B cell (primary cell): Measurements from ENCODE around the gene ELL. TPM values are rescaled to one million over a fixed set of nuclear protein-coding genes. Genes with fewer than 3 reads are reported as not detected.

Experiments
- ATAC-seq: fragments of 200-7000 bp; cut with Tn5 transposase; one replicate; pipeline ENCODE4 v1.10.0; 2021; ENCODE audit warnings: low read depth, mild to moderate bottlenecking, moderate number of reproducible peaks, moderate library complexity
- CTCF ChIA-PET: fragments of 350-600 bp; sonication (Branson Sonifier 250); formaldehyde crosslinking; loops from one replicate; lab custom pipeline; 2021; ENCODE audit warnings: antibody characterized with exemption, inconsistent platforms; lab: Charles Lee
- POLR2A ChIA-PET: fragments of 350-600 bp; sonication (Branson Sonifier 250); formaldehyde crosslinking; loops from one replicate; lab custom pipeline; 2021; ENCODE audit warnings: antibody characterized with exemption; lab: Charles Lee
- DNase-seq: peaks from one replicate; pipeline ENCODE4 v3.0.0; 2013
- H2AFZ ChIP-seq: 2 replicates; pipeline ENCODE4 v1.6.1; 2012; ENCODE audit warnings: mild to moderate bottlenecking, low read depth, low read length; ENCODE audit not compliant: insufficient read depth, poor library complexity, severe bottlenecking
- H3K27ac ChIP-seq, 2 donors: 1 replicate in 1 of 2; 2 replicates in 1 of 2; pipeline ENCODE4 v1.5.1; 2012 to 2013; ENCODE audit warnings: low read length in 2 of 2, mild to moderate bottlenecking in 2 of 2, moderate library complexity in 1 of 2
- H3K27me3 ChIP-seq, 4 experiments: fragments of 200-600 bp in 1 of 4; sonication (generic) in 1 of 4; replicated peaks in 1 of 4; 1 replicate in 2 of 4; 2 replicates in 2 of 4; pipeline versions ENCODE4 v1.6.1 to v1.7.0; 2013 to 2016; ENCODE audit warnings: low read length in 3 of 4, mild to moderate bottlenecking in 2 of 4, mixed read lengths in 1 of 4, moderate library complexity in 1 of 4; ENCODE audit not compliant: insufficient read depth in 4 of 4, control insufficient read depth in 3 of 4; ENCODE audit errors: control extremely low read depth in 1 of 4
- H3K36me3 ChIP-seq, 2 experiments: replicated peaks in 1 of 2; 1 replicate in 1 of 2; 2 replicates in 1 of 2; pipeline versions ENCODE4 v1.6.1 to v1.7.1; 2013; ENCODE audit warnings: low read length in 1 of 2; ENCODE audit not compliant: insufficient read depth in 2 of 2, control insufficient read depth in 1 of 2; ENCODE audit errors: control extremely low read depth in 1 of 2, extremely low read depth in 1 of 2
- H3K4me1 ChIP-seq, 2 donors: fragments of 200-600 bp in 1 of 2; sonication (generic) in 1 of 2; 1 replicate in 1 of 2; 2 replicates in 1 of 2; pipeline versions ENCODE4 v1.5.1 to v1.6.1; 2013 to 2017; ENCODE audit warnings: low read length in 2 of 2; ENCODE audit not compliant: control insufficient read depth in 2 of 2, insufficient read depth in 2 of 2
- H3K4me2 ChIP-seq: replicated peaks from 2 replicates; pipeline ENCODE3; 2012; ENCODE audit warnings: mild to moderate bottlenecking, low read depth, low read length; ENCODE audit not compliant: poor library complexity, severe bottlenecking
- H3K4me3 ChIP-seq, 5 experiments: fragments of 200-600 bp in 1 of 5; sonication (generic) in 1 of 5; 1 replicate in 3 of 5; 2 replicates in 2 of 5; pipeline versions ENCODE4 v1.5.1 to v1.7.0; 2011 to 2016; ENCODE audit warnings: low read length in 4 of 5, mild to moderate bottlenecking in 4 of 5, low read depth in 2 of 5, control low read depth in 1 of 5, moderate library complexity in 1 of 5; ENCODE audit not compliant: insufficient read depth in 1 of 5; ENCODE audit errors: control extremely low read depth in 1 of 5, extremely low read depth in 1 of 5
- H3K79me2 ChIP-seq: fragments of 200-600 bp; sonication (generic); one replicate; pipeline ENCODE4 v1.6.0; 2016; ENCODE audit warnings: low read length; ENCODE audit not compliant: control insufficient read depth, insufficient read depth
- H3K9ac ChIP-seq: fragments of 200-600 bp; sonication (generic); 2 replicates; pipeline ENCODE4 v1.6.1; 2017; ENCODE audit warnings: mild to moderate bottlenecking, low read length, moderate library complexity
- H3K9me3 ChIP-seq, 3 donors: one replicate each; pipeline versions ENCODE4 v1.6.1 to v1.7.1; 2013; ENCODE audit warnings: low read length in 2 of 3; ENCODE audit not compliant: control insufficient read depth in 2 of 3, insufficient read depth in 1 of 3; ENCODE audit errors: control extremely low read depth in 1 of 3
- H4K20me1 ChIP-seq: 2 replicates; pipeline ENCODE4 v1.6.0; 2012; ENCODE audit warnings: mild to moderate bottlenecking, low read length; ENCODE audit not compliant: insufficient read depth, control insufficient read depth, poor library complexity, severe bottlenecking
- H3K27ac Mint-ChIP-seq: one replicate; pipeline ENCODE4 v1.8.0; 2021; ENCODE audit warnings: mixed read lengths
- H3K27me3 Mint-ChIP-seq: one replicate; pipeline ENCODE4 v1.8.0; 2021; ENCODE audit warnings: mixed read lengths
- H3K4me1 Mint-ChIP-seq: one replicate; pipeline ENCODE4 v1.8.0; 2021; ENCODE audit warnings: mixed read lengths
- H3K4me3 Mint-ChIP-seq: one replicate; pipeline ENCODE4 v1.8.0; 2021; ENCODE audit warnings: mixed read lengths
- H3K9me3 Mint-ChIP-seq: one replicate; pipeline ENCODE4 v1.8.0; 2022; ENCODE audit warnings: mixed read lengths; ENCODE audit not compliant: insufficient read depth
- CTCF ChIP-seq: fragments of 200-600 bp; IDR thresholded peaks from one replicate; pipeline ENCODE4 v1.8.0; 2022; ENCODE audit warnings: antibody characterized with exemption, mild to moderate bottlenecking
- EZH2 ChIP-seq: IDR thresholded peaks from 2 replicates; pipeline ENCODE4 v1.6.1; 2012; ENCODE audit warnings: borderline replicate concordance, low read depth, mild to moderate bottlenecking, moderate library complexity, low read length; ENCODE audit not compliant: insufficient read depth, poor library complexity, severe bottlenecking
- WGBS: methylation state at CpG from one replicate; pipeline ENCODE4 v1.1.5; 2013; ENCODE audit warnings: missing lambda C conversion rate; ENCODE audit not compliant: insufficient coverage; 5-methylcytosine and 5-hydroxymethylcytosine counted together
- intact Hi-C: fragments of 100-400 bp; cut with micrococcal nuclease; formaldehyde crosslinking; loops from one replicate; pipeline ENCODE4 v1.10.0; 2022
- polyA plus RNA-seq: library from polyadenylated mRNA; depleted of rRNA; stranded (reverse); fragments of >200 nt; gene quantifications from 2 replicates; pipeline ENCODE4 v1.2.3, GENCODE V29; 2012
- total RNA-seq, 2 donors: library from RNA; stranded (reverse); fragments of 120-200 nt in 1 of 2; gene quantifications; 1 replicate in 1 of 2; 2 replicates in 1 of 2; pipeline versions ENCODE4 v1.2.3 to v1.2.4, GENCODE V29; 2013 to 2022

ELL gene
- total and polyA plus RNA-seq, 2 donors (not counting 1 experiment from before 2014, with no cell fraction given): 21.2 to 31.4 TPM

DNA sequence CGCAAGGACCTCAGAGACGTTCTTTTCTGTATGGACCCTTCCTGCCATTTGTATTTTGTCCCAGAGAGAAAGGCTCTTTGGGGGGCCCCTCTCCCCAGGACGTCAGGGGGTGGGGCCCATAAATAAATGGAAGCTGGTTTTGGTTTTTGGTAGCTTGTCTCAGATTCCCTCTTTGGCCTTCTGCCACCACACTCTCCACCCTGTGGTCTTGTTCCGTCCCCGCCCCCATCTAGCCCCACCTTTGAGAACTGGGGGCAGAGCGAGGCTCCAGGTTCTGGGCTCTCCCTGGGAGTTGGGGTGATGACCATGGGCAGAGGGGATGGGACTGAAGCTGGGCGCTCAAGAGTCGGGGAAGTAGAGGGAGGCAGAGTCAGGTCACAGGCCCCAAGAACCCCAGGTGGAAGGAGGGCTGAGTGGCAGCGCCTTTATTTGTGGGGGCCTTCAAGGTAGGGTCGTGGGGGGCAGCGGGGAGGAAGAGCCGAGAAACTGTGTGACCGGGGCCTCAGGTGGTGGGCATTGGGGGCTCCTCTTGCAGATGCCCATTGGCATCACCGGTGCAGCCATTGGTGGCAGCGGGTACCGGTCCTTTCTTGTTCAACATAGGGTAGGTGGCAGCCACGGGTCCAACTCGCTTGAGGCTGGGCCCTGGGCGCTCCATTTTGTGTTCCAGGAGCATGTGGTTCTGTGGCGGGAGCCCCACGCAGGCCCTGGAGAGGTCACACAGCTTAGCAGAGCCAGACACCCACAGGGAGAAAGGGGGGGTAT is 87.3 kb downstream of the ELL start:
- peaks cover 34 to 56% of the 10 kb centered on the region in 2 donors for H3K4me1 ChIP-seq
- TF ChIP-seq CTCF: no peak
- no peaks in the 10 kb centered on the region for H3K9me3 ChIP-seq
- CTCF ChIA-PET: interaction anchor here (1.0 to 3.4 kb wide), 2 partner anchors 15 to 16 kb away, joined by 3 to 13 read pairs; partner anchors contain the start of gene SSBP4
- H3K27ac ChIP-seq: no peak overlapping the region
- intact Hi-C loops: no loop called here
- POLR2A ChIA-PET: interaction anchor here (0.6 to 0.8 kb wide), 2 partner anchors 19 to 888 kb away, joined by 4 to 6 read pairs; no protein-coding TSS in a partner anchor
- H3K27me3 Mint-ChIP-seq: no peaks in the 10 kb centered on the region
- no peak overlapping the region for H2AFZ ChIP-seq
- peaks cover 28% of the 10 kb centered on the region for H4K20me1 ChIP-seq
- H3K36me3 ChIP-seq: no peaks in the 10 kb centered on the region
- H3K4me1 Mint-ChIP-seq: peaks cover 37% of the 10 kb centered on the region
- peak overlapping the region; percentile 80 for H3K4me3 Mint-ChIP-seq
- H3K4me2 ChIP-seq: peak overlapping the region; percentile 98
- peak overlapping the region in 2 of 5 experiments; percentile 78 to 83 for H3K4me3 ChIP-seq
- H3K9me3 Mint-ChIP-seq: no peaks in the 10 kb centered on the region
- WGBS: 94% methylated on average over 15 of the region's 21 CpGs
- DNase-seq (peak; percentile 43), ATAC-seq (no peak)
- peak overlapping the region; percentile 59 for H3K27ac Mint-ChIP-seq
- peak overlapping the region; percentile 49 for H3K9ac ChIP-seq
- H3K27me3 ChIP-seq: no peaks in the 10 kb centered on the region
- peaks cover 10% of the 10 kb centered on the region for H3K79me2 ChIP-seq

- Histone ChIP-seq H2AFZ (no peak overlapping the region), H3K27ac (peak overlapping the region in 1 of 2 donors; percentile 31), H3K4me2 (peak overlapping the region; percentile 98), H3K4me3 (peak overlapping the region in 4 of 5 experiments; percentile 17 to 92 (median 80)), H3K9me3 (no peaks in the 10 kb centered on the region), H4K20me1 (peaks cover 28% of the 10 kb centered on the region), H3K36me3 (no peaks in the 10 kb centered on the region), H3K27me3 (no peaks in the 10 kb centered on the region), H3K9ac (peak overlapping the region; percentile 49), H3K79me2 (peaks cover 10% of the 10 kb centered on the region), H3K4me1 (peaks cover 36 to 61% of the 10 kb centered on the region in 2 donors)
- POLR2A ChIA-PET: interaction anchor here (0.8 kb wide), 1 partner anchor 18 kb away, joined by 4 read pairs; no protein-coding TSS in a partner anchor
- intact Hi-C loops: no loop called here
- Mint-ChIP-seq H3K9me3 (no peaks in the 10 kb centered on the region), H3K27me3 (no peaks in the 10 kb centered on the region), H3K4me3 (peak overlapping the region; percentile 80), H3K27ac (peak overlapping the region; percentile 53), H3K4me1 (peaks cover 37% of the 10 kb centered on the region)
- DNase-seq: peak; percentile 60
- WGBS: 15% methylated on average over 51 of the region's 60 CpGs
- no peak for ATAC-seq
- CTCF ChIA-PET: interaction anchor here (3.4 kb wide), 1 partner anchor 17 kb away, joined by 13 read pairs; no protein-coding TSS in a partner anchor
- TF ChIP-seq CTCF (no peak), EZH2 (no peak)
Measured at GRCh38 chr19:18433735-18434398, 88.0 kb downstream of the ELL start.
